ENCODE measurements around the gene TRAPPC14. TPM values are rescaled to one million over a fixed set of nuclear protein-coding genes. Genes with fewer than 3 reads are reported as not detected.

TRAPPC14 gene
- total RNA-seq, 6 donors from 2014 or later = 12.6 to 108 (median 25.3) TPM

GRCh38 chr7:100166317-100166940, 7.9 kb upstream of the TRAPPC14 start:
- ATAC-seq (ENCODE audit: low FRiP score in 2 of 2) (no peak), DNase-seq (peak in 1 of 2 donors; percentile 53)
- Histone ChIP-seq H3K4me3 (peak overlapping the region in 2 of 4 donors; percentile 2 to 56), H3K9me3 (no peaks in the 10 kb centered on the region), H3K27ac (no peak overlapping the region), H3K36me3 (no peaks in the 10 kb centered on the region), H3K4me1 (peaks cover 12 to 26% (median 24%) of the 10 kb centered on the region in 4 donors), H3K27me3 (peaks cover 0 to 14% (median 5%) of the 10 kb centered on the region in 4 donors)
- 66 to 72% methylated on average over 13 to 16 of the region's 16 CpGs for WGBS, 2 donors
- TF ChIP-seq CTCF (IDR thresholded peaks at IDR 0.05) = no peak
- TF ChIP-seq POLR2A (IDR thresholded peaks at IDR 0.05) = no peak
- no peak for TF ChIP-seq POLR2AphosphoS5 (IDR thresholded peaks at IDR 0.05)
- no peak for TF ChIP-seq EP300 (IDR thresholded peaks at IDR 0.05)

- Histone ChIP-seq H3K9me3 (no peaks in the 10 kb centered on the region), H3K4me3 (no peak overlapping the region), H3K4me1 (peaks cover 10 to 23% (median 19%) of the 10 kb centered on the region in 4 donors), H3K27ac (no peak overlapping the region), H3K36me3 (no peaks in the 10 kb centered on the region), H3K27me3 (peaks cover 0 to 9% (median 0%) of the 10 kb centered on the region in 4 donors)
- ATAC-seq (ENCODE audit: low FRiP score in 2 of 2) (no peak), DNase-seq (no peak)
- 87 to 91% methylated on average over 5 of the region's 5 CpGs for WGBS, 2 donors
- TF ChIP-seq CTCF (IDR thresholded peaks at IDR 0.05) = no peak
- TF ChIP-seq POLR2AphosphoS5 (IDR thresholded peaks at IDR 0.05) = no peak
- no peak for TF ChIP-seq EP300 (IDR thresholded peaks at IDR 0.05)
- no peak for TF ChIP-seq POLR2A (IDR thresholded peaks at IDR 0.05)
Measured at GRCh38 chr7:100163871-100164270, 5.3 kb upstream of the TRAPPC14 start.

- Histone ChIP-seq H3K27me3 (peaks cover 0 to 1% (median 0%) of the 10 kb centered on the region in 4 donors), H3K36me3 (no peaks in the 10 kb centered on the region), H3K9me3 (no peaks in the 10 kb centered on the region), H3K4me3 (no peak overlapping the region), H3K4me1 (peaks cover 2 to 17% (median 13%) of the 10 kb centered on the region in 4 donors), H3K27ac (no peak overlapping the region)
- 60 to 70% methylated on average over 6 of the region's 6 CpGs for WGBS, 2 donors
- TF ChIP-seq EP300 (IDR thresholded peaks at IDR 0.05) = no peak
- TF ChIP-seq POLR2A (IDR thresholded peaks at IDR 0.05) = no peak
- TF ChIP-seq POLR2AphosphoS5 (IDR thresholded peaks at IDR 0.05) = no peak
- no peak for TF ChIP-seq CTCF (IDR thresholded peaks at IDR 0.05)
- ATAC-seq (ENCODE audit: low FRiP score in 2 of 2) = no peak
- DNase-seq = no peak
Measured at GRCh38 chr7:100163006-100163531, 4.5 kb upstream of the TRAPPC14 start.

GRCh38 chr7:100160067-100160466, 1.5 kb upstream of the TRAPPC14 start:
- Histone ChIP-seq H3K9me3 (no peaks in the 10 kb centered on the region), H3K4me3 (no peak overlapping the region), H3K36me3 (peaks cover 3 to 21% (median 15%) of the 10 kb centered on the region in 4 donors), H3K27ac (no peak overlapping the region), H3K27me3 (no peaks in the 10 kb centered on the region), H3K4me1 (peaks cover 10 to 24% (median 20%) of the 10 kb centered on the region in 4 donors)
- DNase-seq (peak in 1 of 2 donors; percentile 63), ATAC-seq (ENCODE audit: low FRiP score in 2 of 2) (no peak)
- 86 to 95% methylated on average over 18 of the region's 18 CpGs for WGBS, 2 donors
- TF ChIP-seq EP300 (IDR thresholded peaks at IDR 0.05) (no peak), POLR2A (IDR thresholded peaks at IDR 0.05) (no peak), POLR2AphosphoS5 (IDR thresholded peaks at IDR 0.05) (no peak), CTCF (IDR thresholded peaks at IDR 0.05) (no peak)
